ENCODE data around the gene PRPF8.
A peak's percentile ranks its signal among the peaks of the same experiment; 100 is the strongest.

The PRPF8 gene

GRCh38 chr17:1644493-1645206, 40.0 kb downstream of the PRPF8 start:
- no peak for DNase-seq (ENCODE audit: low spot score)

DNA sequence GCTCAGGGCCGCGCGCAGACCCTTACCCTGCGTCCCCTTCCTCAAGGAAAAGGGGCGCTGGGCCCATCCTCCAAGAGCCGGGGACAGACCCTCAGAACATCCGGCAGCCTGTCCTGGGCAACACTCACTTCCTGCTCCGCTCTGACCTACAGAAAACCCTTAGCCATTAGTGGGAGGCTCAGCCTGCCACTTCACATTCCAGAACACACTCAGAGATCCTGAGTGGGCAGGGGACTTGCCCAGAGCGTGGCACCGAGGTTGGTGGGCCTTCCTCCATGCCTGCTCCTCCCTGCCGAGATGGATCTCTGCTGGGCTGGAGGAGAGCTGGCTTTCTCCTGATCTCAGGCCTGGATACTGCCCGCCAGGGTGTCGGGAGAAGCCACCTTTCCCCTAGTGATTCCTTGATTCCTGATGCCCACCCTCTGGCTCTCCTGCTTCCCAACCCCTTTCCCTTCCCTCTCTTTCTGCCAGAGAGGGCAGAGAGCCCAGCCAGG, 40.6 kb downstream of the PRPF8 start:
- DNase-seq (ENCODE audit: low spot score): no peak

DNA sequence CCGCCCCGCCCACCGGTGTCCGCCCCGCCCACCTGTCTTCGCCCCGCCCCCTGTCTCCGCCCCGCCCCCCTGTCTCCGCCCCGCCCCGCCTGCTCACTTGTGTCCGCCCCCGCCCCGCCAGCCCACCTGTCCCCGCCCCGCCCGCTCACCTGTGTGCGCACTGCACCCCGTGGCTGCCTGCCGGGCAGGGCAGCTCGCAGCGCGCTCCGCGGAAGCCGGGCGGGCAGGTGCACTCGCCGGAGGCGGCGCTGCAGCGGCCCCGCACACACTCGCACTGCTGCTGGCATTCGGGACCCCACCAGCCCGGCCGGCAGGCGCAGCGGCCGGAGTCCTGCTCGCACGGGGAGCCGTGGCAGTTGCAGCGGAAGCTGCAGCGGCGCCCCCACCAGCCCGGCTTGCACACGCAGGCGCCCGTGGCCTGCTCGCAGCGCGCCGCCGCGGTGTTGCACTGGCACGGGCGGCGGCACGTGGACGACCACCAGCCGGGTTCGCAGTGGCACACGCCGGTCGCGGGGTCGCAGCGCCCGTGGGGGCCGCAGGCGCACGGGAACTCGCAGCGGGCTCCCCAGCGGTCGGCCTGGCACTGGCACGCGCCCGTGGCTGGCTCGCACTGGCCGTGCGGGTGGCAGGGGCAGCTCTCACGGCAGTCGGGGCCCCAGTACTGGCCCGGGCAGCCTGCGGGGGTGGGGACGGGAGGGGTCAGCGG, 41.2 kb downstream of the PRPF8 start:
- DNase-seq (ENCODE audit: low spot score): peak; percentile 79

- no peak for DNase-seq (ENCODE audit: low spot score)
Observed at GRCh38 chr17:1641065-1641403, 43.6 kb downstream of the PRPF8 start.

- no peak for DNase-seq (ENCODE audit: low spot score)
Observed at GRCh38 chr17:1640329-1641064, 44.2 kb downstream of the PRPF8 start.

- no peak for DNase-seq (ENCODE audit: low spot score)
Observed at GRCh38 chr17:1639549-1640180, 45.0 kb downstream of the PRPF8 start.

GRCh38 chr17:1638624-1639300, 45.9 kb downstream of the PRPF8 start:
- DNase-seq (ENCODE audit: low spot score): no peak

DNA sequence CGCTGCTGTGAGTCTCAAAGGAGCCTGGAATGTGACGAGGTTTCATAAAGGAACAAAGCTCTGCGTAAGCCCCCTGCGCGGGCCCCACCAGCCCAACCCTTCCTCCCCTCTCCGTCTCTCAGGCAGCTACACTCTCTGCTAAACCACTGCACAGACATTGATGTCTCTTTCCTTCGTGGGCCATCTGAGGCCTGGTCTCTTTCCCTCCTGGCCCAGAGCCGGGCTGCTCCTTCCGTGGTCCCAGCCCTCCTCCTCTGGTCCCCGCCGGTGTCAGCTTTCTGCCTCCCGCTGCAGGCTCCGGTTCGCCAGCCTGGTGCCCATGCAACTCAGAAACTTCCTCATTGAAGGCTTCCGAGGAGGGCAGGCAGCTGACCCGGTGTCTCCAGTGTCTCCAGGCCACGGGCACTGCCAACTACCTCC, 46.5 kb downstream of the PRPF8 start:
- no peak for DNase-seq (ENCODE audit: low spot score)

DNA sequence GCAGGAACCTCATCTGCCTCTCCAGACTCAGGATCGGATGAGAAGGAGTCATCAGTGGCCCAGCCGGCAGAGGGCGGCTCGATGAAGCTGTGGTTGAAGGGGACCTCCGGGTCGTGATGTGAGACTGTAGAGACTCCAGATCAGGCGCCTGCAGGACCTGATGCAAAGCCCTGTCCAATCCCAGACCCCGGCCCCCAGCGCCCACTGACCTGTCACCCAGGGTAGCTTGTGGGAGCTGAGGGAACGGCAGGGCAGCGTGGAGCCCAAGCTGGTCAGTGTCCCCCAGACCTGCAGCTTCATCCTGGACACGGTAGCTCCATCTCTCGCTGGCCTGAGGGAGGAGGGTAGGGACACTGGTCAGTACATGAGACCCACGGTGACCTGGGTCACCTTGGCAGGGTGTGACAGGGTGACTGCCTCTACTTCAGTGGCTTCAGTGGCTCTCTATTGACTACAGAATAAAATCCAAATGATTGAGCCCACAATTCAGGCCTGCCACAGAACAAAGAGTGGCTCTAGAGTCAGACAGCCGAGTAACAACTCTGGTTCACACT, 47.9 kb downstream of the PRPF8 start:
- DNase-seq (ENCODE audit: low spot score): no peak

DNA sequence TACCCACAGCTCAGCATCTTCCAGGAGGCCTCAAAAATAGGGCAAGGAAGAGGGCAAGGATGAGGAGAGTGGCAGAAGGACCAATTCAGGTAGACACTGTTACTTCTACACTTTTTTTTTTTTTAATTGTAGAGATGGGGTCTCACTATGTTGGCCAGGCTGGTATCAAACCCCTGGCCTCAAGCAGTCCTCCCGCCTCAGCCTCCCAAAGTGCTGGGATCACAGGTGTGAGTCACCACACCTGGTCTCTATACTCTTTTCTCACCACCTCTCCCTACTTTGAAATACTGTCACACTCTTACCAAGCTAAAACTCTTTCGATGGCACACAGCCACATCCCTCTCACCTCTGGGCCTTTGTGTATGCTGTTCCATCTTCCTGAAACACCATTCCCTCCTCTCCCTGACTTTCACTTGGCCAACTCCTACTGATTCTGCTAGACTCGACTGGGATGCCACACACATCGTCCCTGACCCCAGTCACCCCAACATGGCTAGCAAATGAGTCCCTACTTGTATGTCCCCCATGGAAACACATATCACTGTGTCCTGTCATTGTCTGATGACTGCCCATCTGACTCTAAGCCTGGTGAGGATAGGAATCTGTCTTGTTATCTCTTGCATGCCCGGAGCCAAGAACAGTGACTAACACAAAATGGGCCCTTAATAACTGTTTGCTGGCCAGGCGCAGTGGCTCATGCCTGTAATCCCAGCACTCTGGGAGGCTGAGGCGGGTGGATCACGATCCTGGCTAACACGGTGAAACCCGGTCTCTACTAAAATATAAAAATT, 48.8 kb downstream of the PRPF8 start:
- no peak for DNase-seq (ENCODE audit: low spot score)

DNA sequence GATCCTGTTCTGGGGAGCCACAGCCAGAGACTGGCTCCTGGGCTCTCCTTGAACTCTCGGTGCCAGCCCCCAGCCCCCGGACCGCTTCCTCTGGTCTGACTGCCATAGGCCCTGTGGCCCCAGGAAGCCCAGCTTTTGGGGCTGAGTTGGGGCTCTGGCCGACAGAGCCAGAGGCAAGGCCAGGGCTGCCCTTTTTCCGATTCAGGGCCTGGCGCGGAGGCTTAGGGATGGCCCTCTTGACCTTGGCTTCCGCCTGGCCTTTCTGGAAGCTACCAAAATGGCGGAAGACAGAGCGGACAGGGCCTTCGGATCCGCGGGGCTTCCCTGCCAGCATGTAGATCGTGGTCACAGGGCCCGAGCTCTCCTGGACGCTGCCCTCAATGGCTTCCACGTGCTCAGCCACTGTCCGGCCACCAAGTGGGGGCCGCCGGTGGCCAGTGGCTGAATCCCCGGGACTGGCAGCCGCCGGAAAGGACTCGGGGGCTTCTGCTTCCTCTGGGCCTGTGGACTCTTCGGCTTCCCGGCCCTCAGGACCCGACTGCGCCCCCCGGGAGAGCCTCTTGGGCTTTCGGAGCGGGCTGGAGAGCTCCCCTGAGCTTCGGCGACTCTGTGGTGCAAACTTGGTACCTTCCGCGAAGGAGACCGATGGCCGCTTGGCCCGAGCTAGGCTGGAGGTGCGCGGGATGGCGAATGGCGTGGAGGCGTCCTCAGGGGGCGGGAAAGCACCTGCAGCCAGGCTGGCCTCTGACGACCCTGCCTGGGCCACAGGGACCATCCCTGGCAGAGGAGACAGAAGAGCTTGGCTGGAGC, 49.6 kb downstream of the PRPF8 start:
- no peak for DNase-seq (ENCODE audit: low spot score)

DNA sequence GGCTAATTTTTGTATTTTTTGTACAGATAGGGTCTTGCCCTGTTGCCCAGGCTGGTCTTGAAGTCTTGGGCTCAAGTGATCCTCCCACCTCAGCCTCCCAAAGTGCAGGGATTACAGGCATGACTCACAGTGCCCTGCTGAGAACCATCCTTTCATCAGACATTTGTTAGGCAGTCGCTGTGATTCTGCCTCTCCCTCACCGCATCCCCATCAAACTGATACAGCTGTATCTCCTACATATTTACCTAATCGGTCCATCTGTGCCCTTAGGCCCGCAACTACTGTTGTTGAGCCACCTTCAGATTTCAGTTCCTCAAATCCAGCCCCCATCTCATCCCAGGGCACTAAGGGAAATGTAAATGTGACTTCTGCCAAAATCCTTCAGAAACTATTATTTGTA, 54.0 kb downstream of the PRPF8 start:
- DNase-seq (ENCODE audit: low spot score): no peak

- peak; percentile 66 for DNase-seq (ENCODE audit: low spot score)
Observed at GRCh38 chr17:1629504-1630310, 55.0 kb downstream of the PRPF8 start.

DNA sequence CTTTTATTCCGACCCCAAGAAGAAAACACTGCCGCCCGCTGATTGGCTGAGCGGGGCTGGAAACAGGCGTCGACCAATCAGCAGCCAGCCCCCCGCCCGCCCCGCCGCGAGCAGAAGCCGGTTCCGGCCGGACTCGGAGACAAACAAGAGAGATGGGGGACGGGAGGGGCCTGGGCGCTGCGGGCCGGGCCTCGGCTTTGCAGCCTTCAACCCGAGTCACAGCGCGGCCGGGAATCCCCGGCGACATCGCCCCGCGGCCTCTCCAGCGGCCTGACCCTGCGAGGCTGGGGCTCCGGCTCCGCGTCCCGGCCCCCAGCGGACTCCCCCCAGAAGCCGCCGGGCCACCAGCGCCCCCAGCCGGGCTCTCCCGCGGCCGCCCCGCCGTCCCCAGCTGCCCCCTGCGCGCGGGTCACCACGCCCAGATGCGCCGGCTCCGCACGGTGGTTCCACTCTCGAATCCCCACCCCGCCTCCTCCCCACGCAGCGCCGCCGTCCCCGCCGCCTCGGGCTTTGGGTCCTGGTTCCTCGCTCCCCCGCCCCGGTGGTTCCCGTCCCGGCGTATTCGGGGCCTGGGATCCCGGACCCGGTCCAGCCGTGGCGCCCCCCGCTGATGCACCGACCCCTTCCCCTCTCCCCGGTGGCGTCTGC, 55.7 kb downstream of the PRPF8 start:
- peak; percentile 98 for DNase-seq (ENCODE audit: low spot score)

DNA sequence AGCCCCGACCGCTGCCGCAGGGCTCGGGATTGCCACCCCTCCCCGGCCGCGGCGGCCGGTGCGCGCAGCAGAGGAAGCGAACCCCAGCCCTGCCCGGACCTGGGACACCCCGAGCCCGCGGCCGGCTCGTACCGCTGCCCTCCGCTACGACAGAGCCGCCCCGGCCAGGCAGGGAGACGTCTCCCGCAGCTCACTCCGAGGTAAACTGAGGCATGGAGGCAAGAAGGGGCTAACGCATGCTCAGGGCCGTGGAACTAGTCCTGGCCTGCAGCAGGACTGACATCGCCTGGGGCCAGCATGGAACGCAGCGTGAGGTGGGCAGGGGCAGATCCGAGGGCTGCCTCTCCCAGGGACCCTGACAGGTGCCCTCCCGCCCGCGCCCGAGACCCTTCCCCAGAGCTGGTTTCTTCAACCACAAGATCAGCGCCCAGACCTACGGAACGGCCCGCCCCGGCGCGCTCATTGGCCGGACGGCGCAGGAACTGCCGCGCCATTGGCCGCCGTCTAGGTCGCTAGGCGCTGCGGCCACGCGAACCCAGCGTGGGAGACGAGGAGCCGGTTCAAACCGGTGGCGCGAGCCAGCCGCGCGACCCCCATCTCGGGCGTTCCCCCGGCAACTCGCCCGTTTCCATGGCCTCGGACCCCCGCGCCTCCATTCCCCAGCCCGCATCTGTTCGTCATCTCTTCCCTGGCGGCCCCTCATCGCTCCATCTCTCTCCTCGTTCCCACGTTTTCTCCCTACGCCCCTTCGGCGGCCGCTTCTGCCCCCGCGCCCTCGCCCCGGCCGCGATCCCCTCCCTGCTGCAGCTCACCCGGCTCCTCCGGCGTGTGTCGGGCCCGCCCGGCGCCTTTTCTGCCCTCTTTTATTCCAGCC, 56.4 kb downstream of the PRPF8 start, which contains the start of gene SLC43A2:
Gene SLC43A2 (minus strand): TSS at position 853 of the 874 bp plus-strand sequence. CDS start 960 bp downstream, outside the sequence.
- DNase-seq (ENCODE audit: low spot score): peak; percentile 93

- DNase-seq (ENCODE audit: low spot score): no peak
Observed at GRCh38 chr17:1627182-1627981, 57.3 kb downstream of the PRPF8 start.
